OCI-LY7 (cell line): ENCODE measurements around the gene SFTPA2.

ENCODE experiments used
- CTCF ChIP-seq: fragments of 200-600 bp; sonication (generic); conservative IDR thresholded peaks from 2 replicates; pipeline ENCODE4 v1.5.1; 2014; ENCODE audit warnings: mild to moderate bottlenecking, antibody characterized with exemption, low read length, moderate library complexity, mixed read lengths
- EZH2phosphoT487 ChIP-seq: fragments of 200-600 bp; sonication (generic); IDR thresholded peaks from 2 replicates; pipeline ENCODE4 v1.6.1; 2018; ENCODE audit warnings: low read depth, borderline replicate concordance, mild to moderate bottlenecking, mixed run types, antibody characterized with exemption, low read length, moderate library complexity, mixed read lengths

GRCh38 chr10:79547973-79548372 lies 12.2 kb downstream of the SFTPA2 start:
- no peak for TF ChIP-seq CTCF
- no peak for TF ChIP-seq EZH2phosphoT487
